ENCODE measurements around the gene BRAF.

BRAF gene

GRCh38 chr7:140810385-140810784 is 114.3 kb downstream of the BRAF start:
- TF ChIP-seq CTCF (IDR thresholded peaks at IDR 0.05; ENCODE audit: insufficient read depth, low read length, missing control alignments): no peak
- CTCF ChIA-PET: interaction anchor here (0.8 to 6.9 kb wide), 37 partner anchors 9 to 842 kb away, joined by 3 to 124 read pairs (median 6); partner anchors contain the start of gene MRPS33
- no peak overlapping the region for H3K4me3 ChIP-seq (ENCODE audit: low read depth, low read length)
- no peak for DNase-seq (ENCODE audit: low read depth, low spot score)
- POLR2A ChIA-PET: no interaction called here

GRCh38 chr7:140778975-140779374 is 145.8 kb downstream of the BRAF start:
- ChIA-PET POLR2A (no interaction called here), CTCF (no interaction called here)
- H3K4me3 ChIP-seq (ENCODE audit: low read depth, low read length): no peak overlapping the region
- TF ChIP-seq CTCF (IDR thresholded peaks at IDR 0.05; ENCODE audit: insufficient read depth, low read length, missing control alignments): no peak
- DNase-seq (ENCODE audit: low read depth, low spot score): no peak

- CTCF ChIA-PET: interaction anchor here (1.4 kb wide), 1 partner anchor 32 kb away, joined by 6 read pairs; no protein-coding TSS in a partner anchor
- POLR2A ChIA-PET: no interaction called here
- TF ChIP-seq CTCF (IDR thresholded peaks at IDR 0.05; ENCODE audit: insufficient read depth, low read length, missing control alignments): no peak
- DNase-seq (ENCODE audit: low read depth, low spot score): no peak
- no peak overlapping the region for H3K4me3 ChIP-seq (ENCODE audit: low read depth, low read length)
These were observed 146.2 kb downstream of the BRAF start for GRCh38 chr7:140778568-140778967.

GRCh38 chr7:140774371-140774770 is 150.4 kb downstream of the BRAF start:
- no peak overlapping the region for H3K4me3 ChIP-seq (ENCODE audit: low read depth, low read length)
- TF ChIP-seq CTCF (IDR thresholded peaks at IDR 0.05; ENCODE audit: insufficient read depth, low read length, missing control alignments): no peak
- ChIA-PET CTCF (no interaction called here), POLR2A (no interaction called here)
- no peak for DNase-seq (ENCODE audit: low read depth, low spot score)

GRCh38 chr7:140773104-140773503 is 151.6 kb downstream of the BRAF start:
- POLR2A ChIA-PET: no interaction called here
- CTCF ChIA-PET: no interaction called here
- no peak overlapping the region for H3K4me3 ChIP-seq (ENCODE audit: low read depth, low read length)
- peak; percentile 12 for DNase-seq (ENCODE audit: low read depth, low spot score)
- no peak for TF ChIP-seq CTCF (IDR thresholded peaks at IDR 0.05; ENCODE audit: insufficient read depth, low read length, missing control alignments)

GRCh38 chr7:140771826-140772225 is 152.9 kb downstream of the BRAF start:
- ChIA-PET CTCF (no interaction called here), POLR2A (no interaction called here)
- no peak for TF ChIP-seq CTCF (IDR thresholded peaks at IDR 0.05; ENCODE audit: insufficient read depth, low read length, missing control alignments)
- no peak for DNase-seq (ENCODE audit: low read depth, low spot score)
- H3K4me3 ChIP-seq (ENCODE audit: low read depth, low read length): no peak overlapping the region

All from AG04449 (cell line).